RWPE1 (cell line): ENCODE results near the gene ITIH2.
A peak's percentile ranks its signal among the peaks of the same experiment; 100 is the strongest.

Experiments
- CTCF ChIA-PET: fragments of 350-600 bp; sonication (Branson Sonifier 250); formaldehyde crosslinking; extraction: SDS; loops from one replicate; lab custom pipeline; 2021; lab: Yijun Ruan, JAX
- POLR2A ChIA-PET: fragments of 400-600 bp; formaldehyde crosslinking; extraction: SDS; loops from one replicate; lab custom pipeline; 2020; ENCODE audit warnings: antibody characterized with exemption; ENCODE audit not compliant: low non-redundant PET; lab: Yijun Ruan, JAX
- DNase-seq: peaks from one replicate; pipeline ENCODE4 v3.0.0; 2012; ENCODE audit warnings: low spot score
- H3K27ac ChIP-seq: fragments of 450-650 bp; 2 replicates; pipeline ENCODE4 v1.5.1; 2017
- CTCF ChIP-seq: fragments of 450-650 bp; conservative IDR thresholded peaks from 2 replicates; pipeline ENCODE4 v1.5.1; 2017; ENCODE audit warnings: low read depth, mild to moderate bottlenecking

The ITIH2 gene

GRCh38 chr10:7794251-7795026 is 91.3 kb downstream of the ITIH2 start:
- no peak for DNase-seq
- no peak for TF ChIP-seq CTCF
- no peak overlapping the region for H3K27ac ChIP-seq
- POLR2A ChIA-PET, result no interaction called here
- CTCF ChIA-PET, result no interaction called here

GRCh38 chr10:7795605-7796004 is 92.5 kb downstream of the ITIH2 start:
- ChIA-PET CTCF (no interaction called here), POLR2A (no interaction called here)
- no peak overlapping the region for H3K27ac ChIP-seq
- no peak for DNase-seq
- TF ChIP-seq CTCF, result no peak

GRCh38 chr10:7797582-7797981 is 94.5 kb downstream of the ITIH2 start:
- no peak overlapping the region for H3K27ac ChIP-seq
- ChIA-PET CTCF (no interaction called here), POLR2A (no interaction called here)
- DNase-seq, result peak; percentile 69
- TF ChIP-seq CTCF, result no peak
